ENCODE data around the gene ANXA8L1.
"Not testable (repeated sequence)": the region's sequence is repeated elsewhere in the genome, so short reads cannot be mapped to it uniquely, and the experiment has no call there.

ANXA8L1 gene, protein sequence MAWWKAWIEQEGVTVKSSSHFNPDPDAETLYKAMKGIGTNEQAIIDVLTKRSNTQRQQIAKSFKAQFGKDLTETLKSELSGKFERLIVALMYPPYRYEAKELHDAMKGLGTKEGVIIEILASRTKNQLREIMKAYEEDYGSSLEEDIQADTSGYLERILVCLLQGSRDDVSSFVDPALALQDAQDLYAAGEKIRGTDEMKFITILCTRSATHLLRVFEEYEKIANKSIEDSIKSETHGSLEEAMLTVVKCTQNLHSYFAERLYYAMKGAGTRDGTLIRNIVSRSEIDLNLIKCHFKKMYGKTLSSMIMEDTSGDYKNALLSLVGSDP

DNA sequence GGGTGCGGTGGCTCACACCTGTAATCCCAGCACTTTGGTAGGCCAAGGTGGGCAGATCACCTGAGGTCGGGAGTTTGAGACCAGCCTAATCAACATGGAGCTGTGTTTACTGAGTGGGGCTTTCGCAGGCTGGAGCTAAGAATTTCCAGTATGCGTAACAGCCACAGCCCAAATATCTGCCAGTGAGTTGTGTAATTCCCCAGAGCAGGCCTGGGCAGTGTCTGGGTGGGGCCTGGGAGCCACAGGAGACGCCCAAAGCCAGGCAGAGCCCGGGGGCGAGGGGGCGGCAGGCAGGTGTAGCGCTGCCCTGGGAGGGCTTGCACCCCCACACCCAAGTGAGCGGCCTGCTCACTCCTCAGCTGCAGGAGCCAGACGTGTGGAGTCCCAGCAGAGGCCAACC, at the start of gene ANXA8L1:
Gene ANXA8L1 (plus strand): TSS at position 371 of the 400 bp plus-strand sequence. CDS start 76 bp downstream, outside the sequence.
- DNase-seq (ENCODE audit: low read depth): not testable (repeated sequence)

DNA sequence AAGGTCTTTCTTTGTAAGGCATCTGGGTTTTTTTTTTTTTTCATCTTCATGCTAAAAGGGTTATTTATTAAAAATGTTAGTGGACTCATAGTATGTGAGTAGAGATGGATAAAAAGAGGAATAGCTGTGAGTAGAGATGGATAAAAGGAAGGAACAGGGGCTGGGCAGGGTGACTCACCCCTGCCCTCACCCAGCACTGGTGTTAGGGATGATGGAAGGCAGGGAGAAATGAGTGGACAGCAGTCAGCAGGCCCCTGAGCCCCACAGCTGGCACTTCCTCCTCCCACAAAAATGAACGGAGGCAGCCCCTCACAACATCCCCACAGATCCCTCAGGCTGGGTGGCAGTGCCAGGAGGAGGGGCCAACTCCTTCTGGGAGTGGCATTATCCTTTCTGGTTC, 49.5 kb upstream of the ANXA8L1 start:
- no peak for DNase-seq (ENCODE audit: low read depth)

DNA sequence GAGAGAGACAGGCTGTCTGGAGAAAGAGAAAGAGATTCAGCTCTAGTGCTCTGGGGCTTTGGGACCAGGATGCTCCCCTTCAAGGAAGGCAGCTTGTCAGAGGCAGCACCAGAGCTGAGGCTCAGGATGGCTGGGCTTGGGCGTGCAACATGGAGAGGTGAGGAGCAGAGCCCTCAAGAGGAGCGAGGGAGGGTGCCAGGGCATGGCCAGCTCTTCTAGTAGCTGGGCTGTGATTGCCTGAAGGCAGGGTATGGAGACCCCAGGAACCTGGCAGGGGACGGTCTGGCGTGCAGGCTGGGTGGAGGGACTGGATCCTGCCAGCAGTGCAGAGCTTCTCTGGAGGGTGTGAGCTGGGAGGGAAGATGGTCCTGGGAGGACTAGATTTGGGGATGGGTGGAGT, 48.6 kb upstream of the ANXA8L1 start:
- no peak for DNase-seq (ENCODE audit: low read depth)

DNA sequence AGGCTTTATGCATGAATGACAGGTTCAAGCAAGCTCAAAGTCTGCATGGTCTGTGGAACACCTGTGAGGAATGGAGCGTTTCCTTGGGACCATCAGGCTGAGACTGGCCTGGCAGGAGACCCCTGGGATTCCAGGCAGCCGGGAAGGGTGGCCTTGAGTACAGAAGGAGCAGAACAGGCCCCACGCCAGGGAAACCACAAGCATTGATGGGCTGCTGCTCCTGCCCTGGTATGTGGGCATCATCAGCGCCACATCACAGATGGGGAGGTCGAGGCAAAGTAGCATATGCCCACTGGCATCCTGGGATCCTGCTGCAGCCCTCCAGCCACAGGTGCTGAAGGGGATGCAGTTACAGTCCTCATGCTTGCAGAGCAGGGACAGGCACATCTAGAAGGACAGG, 47.9 kb upstream of the ANXA8L1 start:
- DNase-seq (ENCODE audit: low read depth): no peak

DNA sequence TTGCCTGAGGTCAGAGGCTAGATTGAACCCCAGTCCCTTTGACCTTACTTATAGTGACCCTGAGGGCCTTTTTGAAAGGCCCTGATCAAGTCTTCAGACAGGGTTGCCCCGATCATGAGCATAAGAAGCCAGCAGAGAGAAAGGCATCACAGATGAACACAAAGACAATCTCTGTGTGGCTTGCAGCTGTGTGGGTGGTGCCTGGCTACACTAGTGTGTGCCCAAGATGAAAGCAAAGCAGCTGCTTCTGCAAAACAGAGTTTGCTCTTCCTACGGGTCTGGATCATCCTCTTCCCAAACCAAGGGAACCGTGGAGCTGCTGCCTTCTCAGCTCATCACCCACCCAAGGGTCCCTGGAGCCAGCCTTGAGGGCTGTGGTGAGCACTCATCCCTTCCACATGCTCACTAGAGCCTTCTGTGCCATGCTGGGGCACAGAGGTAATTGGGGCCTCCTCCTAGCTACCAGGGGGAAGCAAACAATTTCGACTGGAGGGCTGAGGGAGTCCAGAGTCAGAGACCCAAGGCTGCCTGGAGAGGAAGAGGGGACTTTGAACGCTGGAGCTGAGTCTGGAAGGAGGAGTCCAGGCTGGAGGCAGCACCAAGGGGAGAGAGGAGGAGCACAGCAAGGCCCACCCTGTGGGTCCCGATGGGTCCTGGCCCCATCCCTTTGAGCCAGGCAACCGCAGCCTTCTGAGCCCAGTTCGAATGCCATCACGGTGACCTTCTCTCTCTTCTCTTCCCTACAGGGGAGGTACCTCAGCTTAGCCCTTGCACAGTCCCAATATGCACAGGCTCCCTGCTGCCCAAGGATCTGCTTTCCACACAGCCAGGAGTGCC, 46.5 kb upstream of the ANXA8L1 start:
- no peak for DNase-seq (ENCODE audit: low read depth)

DNA sequence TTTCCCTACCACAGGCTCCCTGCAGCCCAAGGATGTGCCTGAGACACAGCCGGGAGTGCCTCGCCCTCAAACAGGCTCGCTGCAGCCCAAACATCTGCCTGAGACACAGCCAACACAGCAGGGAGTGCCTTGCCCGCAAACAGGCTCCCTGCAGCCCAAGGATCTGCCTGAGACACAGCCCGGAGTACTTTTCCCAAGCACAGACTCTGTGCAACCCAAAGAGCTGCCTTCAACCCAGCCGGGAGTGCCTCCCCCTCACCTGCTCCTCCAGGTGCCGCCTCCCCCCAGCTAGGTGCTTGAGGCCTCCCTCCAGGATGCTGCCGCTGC, 45.9 kb upstream of the ANXA8L1 start:
- DNase-seq (ENCODE audit: low read depth): no peak

DNA sequence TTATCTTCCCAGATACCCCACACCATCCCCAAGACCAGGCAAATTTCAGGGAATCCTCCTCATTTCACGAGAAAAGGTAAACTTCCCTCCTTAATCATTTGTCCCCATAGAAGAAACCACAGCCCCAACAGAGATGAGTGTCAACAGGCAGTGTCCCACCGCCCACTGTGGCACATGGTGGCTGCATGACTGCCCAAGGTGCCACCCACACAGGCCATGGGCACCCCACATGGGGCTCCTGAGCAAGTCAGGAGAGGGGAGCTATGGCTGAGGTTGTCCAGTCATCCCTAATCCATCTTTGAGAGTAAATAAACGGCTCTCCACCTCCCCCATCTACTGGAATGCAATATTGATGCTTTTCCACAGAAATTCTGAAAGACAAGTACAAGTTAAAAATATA, 44.7 kb upstream of the ANXA8L1 start:
- DNase-seq (ENCODE audit: low read depth): no peak

DNA sequence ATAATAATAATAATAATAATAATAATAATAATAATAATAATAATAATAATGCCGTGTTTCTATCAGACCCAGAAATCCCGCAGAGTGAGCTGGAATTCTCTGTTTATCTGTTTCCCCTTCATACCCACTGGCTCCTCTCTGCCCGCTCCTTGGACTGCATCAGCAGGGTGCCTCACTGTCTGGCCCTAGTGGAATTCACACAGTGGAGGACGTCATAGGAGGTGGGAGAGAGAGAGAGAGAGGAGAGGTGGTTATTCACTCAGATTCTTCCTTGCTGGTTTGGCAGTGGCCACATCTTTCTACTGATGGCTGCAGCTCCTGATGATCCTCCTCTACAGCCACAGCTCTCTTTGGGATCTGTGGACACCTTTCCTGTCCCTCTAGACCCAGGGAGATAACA, 10.1 kb upstream of the ANXA8L1 start:
- not testable (repeated sequence) for DNase-seq (ENCODE audit: low read depth)

DNA sequence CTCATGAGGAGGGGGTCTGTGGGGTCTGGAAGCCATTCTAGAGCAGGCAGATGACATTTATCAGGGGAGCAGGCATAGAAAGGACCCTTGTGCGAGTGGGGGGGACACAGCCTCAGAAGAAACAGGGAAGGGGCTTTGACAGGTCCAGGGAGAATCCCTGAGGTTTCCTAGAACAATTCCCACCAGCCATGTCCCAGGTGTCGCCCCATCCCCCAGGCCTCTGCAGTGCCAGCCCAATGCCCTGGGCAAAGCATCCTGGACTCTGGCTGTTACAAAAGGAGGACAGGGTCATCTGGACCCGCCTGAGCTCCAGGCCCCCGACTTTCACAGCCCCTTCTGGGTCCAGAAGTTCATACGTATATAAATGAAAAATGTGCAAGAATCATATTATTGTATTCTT, 8.4 kb upstream of the ANXA8L1 start:
- DNase-seq (ENCODE audit: low read depth): not testable (repeated sequence)

DNA sequence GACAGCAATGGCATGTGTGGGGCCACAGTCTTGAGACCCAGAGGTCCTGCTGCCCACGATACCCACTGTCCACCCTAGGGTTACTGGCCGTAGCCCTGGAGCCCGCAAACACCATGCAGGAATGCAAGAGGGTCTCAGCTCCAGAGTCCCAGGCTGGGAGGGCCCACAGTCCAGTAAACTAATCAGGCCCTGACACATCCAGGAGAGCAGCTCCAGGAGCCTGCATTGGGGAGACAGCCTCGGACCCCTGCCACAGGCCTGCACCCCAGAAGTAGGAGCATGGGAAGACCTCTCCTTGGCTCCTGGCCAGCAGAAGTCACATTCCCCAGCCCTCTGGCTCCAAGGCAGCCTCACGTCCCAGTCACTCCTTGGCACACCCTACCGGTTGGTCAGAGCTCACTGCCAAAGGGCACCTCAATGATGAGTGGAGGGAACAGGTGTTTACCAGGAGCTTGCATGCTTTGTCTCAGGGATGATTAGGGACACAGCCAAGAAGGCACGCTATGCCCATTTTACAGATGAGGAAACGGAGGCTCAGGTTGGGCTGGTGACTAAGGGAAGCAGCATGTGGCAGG, 7.8 kb upstream of the ANXA8L1 start:
- DNase-seq (ENCODE audit: low read depth): not testable (repeated sequence)

DNA sequence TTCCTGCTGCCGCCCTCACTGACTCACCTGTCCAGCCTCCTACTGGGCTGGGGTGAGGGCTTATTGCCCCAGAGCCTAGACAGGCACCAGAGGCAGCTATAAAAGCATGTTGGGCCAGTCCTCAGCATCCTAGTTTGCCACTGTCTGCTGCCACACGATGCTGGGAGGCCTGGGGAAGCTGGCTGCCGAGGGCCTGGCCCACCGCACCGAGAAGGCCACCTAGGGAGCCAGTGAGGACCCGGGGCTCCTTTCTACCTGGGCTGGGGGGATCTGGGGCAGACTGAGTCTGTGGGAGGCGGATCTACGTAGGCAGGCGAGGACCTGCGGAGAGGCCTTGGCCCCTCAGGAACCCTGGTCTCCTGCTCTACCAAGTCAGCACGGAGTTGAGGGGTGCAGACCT, 6.6 kb upstream of the ANXA8L1 start:
- not testable (repeated sequence) for DNase-seq (ENCODE audit: low read depth)

DNA sequence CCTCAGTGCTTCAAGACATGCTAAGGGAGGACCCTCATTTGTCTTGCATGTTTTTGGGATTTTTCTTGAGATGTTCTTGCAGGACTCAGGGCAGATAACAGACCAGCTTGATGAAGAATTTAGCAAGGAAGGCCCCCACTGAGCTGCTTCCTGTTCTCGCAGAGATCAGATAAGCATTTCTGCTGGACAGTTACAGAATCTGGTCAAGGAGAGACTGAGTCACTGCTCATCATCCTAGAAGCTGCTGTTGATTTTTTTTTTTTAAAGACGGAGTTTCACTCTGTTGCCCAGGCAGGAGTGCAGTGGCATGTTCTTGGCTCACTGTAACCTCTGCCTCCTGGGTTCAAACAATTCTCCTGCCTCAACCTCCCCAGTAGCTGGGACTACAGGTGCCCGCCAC, 1.2 kb upstream of the ANXA8L1 start:
- not testable (repeated sequence) for DNase-seq (ENCODE audit: low read depth)

DNA sequence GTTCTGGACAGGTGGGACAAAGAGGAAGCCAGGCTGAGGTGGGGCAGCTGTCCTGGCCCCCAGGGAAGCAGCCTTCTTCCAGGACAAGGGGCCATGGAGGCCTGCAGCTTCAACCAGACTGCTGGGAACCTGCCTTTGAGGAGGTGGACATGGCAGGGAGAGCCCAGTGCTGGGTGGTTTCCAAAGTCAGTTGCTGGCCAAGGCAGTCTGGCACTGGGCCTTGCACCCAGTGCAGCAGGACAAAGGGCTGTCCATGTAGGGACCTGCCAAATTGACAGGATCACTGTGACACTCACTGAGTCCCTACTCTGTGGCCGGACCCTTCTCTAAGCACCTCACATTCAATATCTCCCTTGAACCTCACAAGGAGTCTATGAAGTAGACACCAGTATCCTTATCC, 1.4 kb downstream of the ANXA8L1 start:
- DNase-seq (ENCODE audit: low read depth): not testable (repeated sequence)

DNA sequence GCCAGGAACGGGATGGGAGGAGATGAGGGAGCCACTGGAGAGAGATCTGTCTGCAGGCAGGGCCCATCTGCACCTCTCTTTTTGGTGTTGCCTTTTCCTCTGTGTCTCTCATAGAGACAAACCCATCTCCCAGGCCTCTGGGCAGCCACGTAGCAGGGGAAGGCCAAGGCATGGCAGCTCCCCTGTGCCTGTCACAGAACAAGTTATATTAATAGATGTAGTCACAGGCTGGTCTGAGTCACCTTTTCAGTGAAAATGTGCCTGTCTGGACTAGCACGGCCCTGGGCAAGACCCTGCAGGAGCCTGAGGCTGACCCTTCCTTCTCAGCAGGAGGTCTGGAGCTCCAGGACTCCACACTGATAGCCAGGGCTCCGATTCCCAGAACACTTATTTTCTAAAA, 2.1 kb downstream of the ANXA8L1 start:
- DNase-seq (ENCODE audit: low read depth): not testable (repeated sequence)

DNA sequence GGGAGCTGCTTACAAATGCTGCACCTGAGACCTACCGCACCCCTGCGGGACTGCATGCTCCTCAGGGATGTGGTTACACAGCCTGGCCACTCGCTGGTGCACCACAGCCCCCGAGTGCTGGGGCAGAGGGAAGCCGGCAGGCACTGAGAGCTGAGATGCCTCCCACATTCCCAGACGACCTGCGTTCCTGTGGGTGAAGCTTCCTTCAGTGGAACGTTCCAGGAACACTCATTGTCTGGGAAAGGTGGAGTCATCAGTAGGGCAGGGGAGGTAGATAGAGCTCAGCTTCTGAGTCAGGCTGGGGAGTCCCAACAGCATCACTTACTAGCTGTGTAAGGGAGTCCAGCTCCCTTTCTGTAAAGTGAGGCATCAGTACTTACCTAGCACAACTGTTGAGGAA, 2.5 kb downstream of the ANXA8L1 start:
- DNase-seq (ENCODE audit: low read depth): not testable (repeated sequence)

DNA sequence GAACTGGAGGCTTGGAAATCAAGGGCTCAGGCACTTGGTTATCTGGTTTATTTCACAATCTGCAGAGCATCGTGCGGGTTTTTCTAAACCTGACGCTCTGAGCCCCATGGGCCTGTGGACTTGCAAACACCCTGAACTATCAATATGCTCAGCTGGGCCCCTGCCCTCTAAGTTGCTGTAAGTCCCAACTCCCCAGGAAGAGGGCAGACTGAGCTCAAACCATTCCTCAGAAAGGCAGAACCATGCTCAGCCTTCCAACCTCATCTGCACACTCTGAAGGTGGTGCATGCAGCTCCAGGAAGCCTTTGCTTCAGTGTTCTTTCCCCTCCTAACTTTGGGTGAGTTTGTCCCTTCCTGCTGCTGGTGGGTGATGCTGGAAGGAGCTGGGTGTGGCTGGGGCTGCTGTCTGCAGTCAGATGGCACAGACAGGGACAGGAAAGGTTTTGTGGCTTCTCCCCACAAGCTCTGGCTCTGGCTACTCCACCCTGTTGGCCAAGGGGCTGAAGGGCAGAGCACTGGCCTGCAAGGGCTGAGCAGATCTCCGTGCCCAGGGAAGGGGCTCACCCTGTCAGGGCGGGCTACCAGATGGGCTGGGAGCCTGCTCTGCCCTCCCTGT, 3.8 kb downstream of the ANXA8L1 start:
- not testable (repeated sequence) for DNase-seq (ENCODE audit: low read depth)

DNA sequence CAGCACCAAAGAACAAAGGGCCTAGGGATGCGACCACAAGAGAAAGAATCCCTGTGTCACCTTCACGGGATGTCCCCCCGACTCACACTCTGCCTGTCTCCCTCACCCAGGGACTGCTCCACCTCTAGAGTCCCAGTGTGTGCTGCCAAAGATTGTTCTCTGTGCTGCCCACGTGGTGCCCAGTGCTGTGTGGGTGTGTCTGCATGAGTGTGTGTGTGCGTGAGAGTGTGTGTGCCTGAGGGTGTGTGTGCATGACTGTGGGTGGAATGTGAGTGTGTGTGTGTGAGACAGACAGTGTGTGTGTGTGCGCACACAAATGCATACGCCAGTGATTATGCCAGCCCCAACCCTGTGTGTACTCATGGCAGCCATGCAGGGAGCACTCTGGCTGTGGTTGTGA, 10.3 kb downstream of the ANXA8L1 start:
- DNase-seq (ENCODE audit: low read depth): not testable (repeated sequence)

DNA sequence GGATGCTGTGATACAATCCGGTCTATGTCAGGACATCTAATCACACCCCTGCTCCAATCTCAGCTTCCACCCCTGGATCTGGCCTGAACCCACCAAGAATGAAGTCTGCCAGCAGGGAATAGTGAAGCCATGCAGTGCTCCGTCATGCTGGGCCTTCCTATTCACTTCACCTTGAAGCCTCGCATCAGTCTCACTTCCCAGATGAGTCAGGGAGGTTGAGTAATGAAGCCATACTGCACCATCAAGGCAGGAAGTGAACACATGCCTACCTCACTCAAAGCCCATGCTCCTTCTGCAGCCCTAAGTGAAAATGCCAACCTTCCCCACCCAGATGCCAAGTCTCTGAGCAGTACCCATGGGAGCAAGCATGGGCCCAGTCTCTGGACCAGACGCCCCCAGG, 11.1 kb downstream of the ANXA8L1 start:
- not testable (repeated sequence) for DNase-seq (ENCODE audit: low read depth)

DNA sequence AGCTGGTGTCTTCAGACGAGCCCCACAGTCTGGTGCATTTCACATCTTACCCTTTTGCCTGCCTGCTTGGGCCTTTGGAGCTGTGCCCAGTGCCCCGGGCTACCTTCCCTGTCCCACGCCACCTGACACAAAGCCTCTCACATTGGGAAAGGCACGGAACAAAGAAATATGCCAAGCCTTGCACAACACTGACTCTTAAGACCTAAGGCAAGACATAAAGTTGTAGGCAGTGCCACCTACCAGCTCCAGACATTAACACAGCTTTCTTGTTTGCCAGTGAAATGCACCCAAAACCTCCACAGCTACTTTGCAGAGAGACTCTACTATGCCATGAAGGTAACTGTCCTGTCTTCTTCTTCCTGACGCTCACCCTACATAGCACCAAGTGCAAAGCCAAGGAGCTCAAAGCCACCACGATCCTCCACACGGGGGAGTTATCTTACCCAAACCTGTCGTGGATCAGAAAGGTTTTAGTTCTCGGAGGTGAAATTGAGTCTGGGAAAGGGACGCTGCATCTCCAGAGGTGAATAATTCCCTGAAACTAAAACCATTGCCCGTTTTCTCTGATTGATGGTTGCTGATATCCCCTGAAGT, 11.8 kb downstream of the ANXA8L1 start:
- not testable (repeated sequence) for DNase-seq (ENCODE audit: low read depth)

DNA sequence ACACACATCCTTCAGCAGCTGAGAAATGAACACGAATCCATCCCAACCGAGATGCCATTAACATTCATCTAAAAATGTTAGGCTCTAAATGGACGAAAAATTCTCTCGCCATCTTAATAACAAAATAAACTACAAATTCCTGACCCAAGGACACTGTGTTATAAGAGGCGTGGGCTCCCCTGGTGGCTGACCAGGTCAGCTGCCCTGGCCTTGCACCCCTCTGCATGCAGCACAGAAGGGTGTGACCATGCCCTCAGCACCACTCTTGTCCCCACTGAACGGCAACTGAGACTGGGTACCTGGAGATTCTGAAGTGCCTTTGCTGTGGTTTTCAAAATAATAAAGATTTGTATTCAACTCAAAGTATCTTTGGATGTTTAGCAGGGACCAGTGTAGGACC, 15.8 kb downstream of the ANXA8L1 start:
- DNase-seq (ENCODE audit: low read depth): not testable (repeated sequence)

DNA sequence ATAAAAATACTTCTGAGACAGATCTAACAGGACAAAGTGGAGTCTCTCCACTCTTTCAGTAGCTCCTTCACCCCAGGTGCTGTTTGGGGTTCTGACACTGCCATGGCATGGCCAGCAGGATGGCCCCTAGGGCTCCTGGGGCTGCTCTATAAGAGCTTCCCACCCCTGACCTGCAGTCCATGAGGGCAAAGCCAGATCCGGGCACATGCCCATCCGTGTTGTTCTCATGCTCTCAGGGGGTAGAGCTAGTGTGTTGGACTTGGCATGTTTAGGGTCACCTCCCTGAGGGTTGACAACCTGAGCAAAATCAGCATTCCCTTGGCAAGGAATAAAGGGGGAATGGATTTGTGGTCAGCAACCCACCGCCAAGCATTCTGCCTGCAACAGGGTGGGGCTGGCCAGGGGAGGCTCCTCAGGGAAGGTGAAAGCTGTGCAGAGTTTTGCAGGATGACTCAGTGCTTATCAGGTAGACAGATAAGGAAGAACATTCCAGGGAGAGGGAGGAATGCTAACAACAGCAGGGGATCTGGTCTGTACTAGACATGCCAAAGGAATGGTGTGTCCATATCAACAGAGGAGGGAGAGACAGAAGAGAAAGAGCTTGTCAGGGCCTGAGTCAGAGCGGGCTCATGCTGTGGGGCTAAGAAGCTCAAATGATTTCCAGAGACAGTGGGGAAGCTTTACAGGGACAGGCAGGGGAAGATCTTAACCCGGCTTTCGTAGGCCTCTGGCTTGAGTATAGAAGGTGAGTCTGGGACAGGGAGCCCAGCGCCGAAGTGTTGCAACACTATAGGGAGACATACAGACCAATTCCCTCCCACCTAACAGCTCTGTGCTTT, 21.1 kb downstream of the ANXA8L1 start:
- DNase-seq (ENCODE audit: low read depth): not testable (repeated sequence)
